Measurements from ENCODE around the gene FARSA.

DNA sequence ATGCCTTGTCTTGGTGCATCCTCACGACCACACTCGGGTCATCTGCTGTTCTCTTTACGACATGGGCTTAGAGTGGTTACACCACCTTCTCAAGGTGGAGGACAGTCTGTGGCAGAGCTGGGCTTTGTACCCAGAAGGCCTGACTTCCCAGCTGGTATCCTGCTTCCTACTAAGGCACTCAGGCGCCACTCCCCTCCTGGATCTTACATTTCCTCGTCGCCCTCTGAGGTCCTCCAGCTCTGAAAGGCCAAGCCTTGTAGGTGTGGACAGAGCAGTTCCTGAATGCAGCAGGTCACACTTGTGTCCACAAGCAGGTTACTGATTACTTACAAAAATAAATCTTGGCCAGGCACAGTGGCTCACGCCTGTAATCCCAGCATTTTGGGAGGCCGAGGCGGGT, 26.3 kb downstream of the FARSA start:
- TF ChIP-seq CTCF (conservative IDR thresholded peaks at IDR 0.05; ENCODE audit: low read depth, low read length) = no peak
- no peak for TF ChIP-seq EZH2 (IDR thresholded peaks at IDR 0.05; ENCODE audit: low read length, unreplicated experiment)

All from PC-3 (cell line).